Ishikawa (cell line): ENCODE results near the gene ADAMTS18.

Source experiments
- CREB1 ChIP-seq: IDR thresholded peaks from 2 replicates; pipeline ENCODE4 v1.6.1; 2012; ENCODE audit warnings: low read depth
- EGR1 ChIP-seq: IDR thresholded peaks from 2 replicates; pipeline ENCODE4 v1.6.1; 2012
- NFIC ChIP-seq: IDR thresholded peaks from 2 replicates; pipeline ENCODE4 v1.6.1; 2012
- RAD21 ChIP-seq: IDR thresholded peaks from 2 replicates; pipeline ENCODE4 v1.6.1; 2012; ENCODE audit warnings: low read depth
- TAF1 ChIP-seq: IDR thresholded peaks from 2 replicates; pipeline ENCODE4 v1.6.1; 2012; ENCODE audit warnings: low read depth, mild to moderate bottlenecking
- TCF12 ChIP-seq: IDR thresholded peaks from 2 replicates; pipeline ENCODE4 v1.6.1; 2012; ENCODE audit warnings: low read depth
- USF1 ChIP-seq: IDR thresholded peaks from 2 replicates; pipeline ENCODE4 v1.6.1; 2012
- TF ChIP-seq, protein P1 (sequence below): IDR thresholded peaks from 2 replicates; pipeline ENCODE4 v1.6.1; 2012

GRCh38 chr16:77322757-77323156 lies 112.1 kb downstream of the ADAMTS18 start:
- TF ChIP-seq, protein P1, sequence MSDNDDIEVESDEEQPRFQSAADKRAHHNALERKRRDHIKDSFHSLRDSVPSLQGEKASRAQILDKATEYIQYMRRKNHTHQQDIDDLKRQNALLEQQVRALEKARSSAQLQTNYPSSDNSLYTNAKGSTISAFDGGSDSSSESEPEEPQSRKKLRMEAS, result no peak
- no peak for TF ChIP-seq TAF1
- no peak for TF ChIP-seq NFIC
- TF ChIP-seq EGR1, result no peak
- no peak for TF ChIP-seq USF1
- TF ChIP-seq CREB1, result no peak
- no peak for TF ChIP-seq TCF12
- TF ChIP-seq RAD21, result no peak
